Caco-2 (cell line): ENCODE results near the gene LRRC8C. TPM values are rescaled to one million over a fixed set of nuclear protein-coding genes. Genes with fewer than 3 reads are reported as not detected.

Experiments used
- BruUV-seq: library from RNA; stranded (reverse); fragments of 400-500 nt; replicated peaks from 2 replicates; lab custom pipeline; 2021; lab: Mats Ljungman, UMichigan
- CTCF ChIA-PET: fragments of 300-600 bp; sonication (Branson Sonifier 250); formaldehyde crosslinking; loops from one replicate; lab custom pipeline; 2022; ENCODE audit warnings: antibody characterized with exemption; lab: Charles Lee
- POLR2A ChIA-PET: fragments of 300-600 bp; sonication (Branson Sonifier 250); formaldehyde crosslinking; loops from one replicate; lab custom pipeline; 2022; ENCODE audit warnings: antibody characterized with exemption; lab: Charles Lee
- DNase-seq, 2 experiments: peaks; one replicate each; pipeline versions ENCODE4 v3.0.0 to v3.0.0-alpha.2; 2020 to 2022
- H3K27me3 ChIP-seq: replicated peaks from 2 replicates; pipeline ENCODE4 v1.6.0; 2011; ENCODE audit warnings: low read length; ENCODE audit not compliant: control insufficient read depth, insufficient read depth
- H3K36me3 ChIP-seq: 2 replicates; pipeline ENCODE4 v1.5.1; 2011; ENCODE audit warnings: low read length; ENCODE audit not compliant: control insufficient read depth, insufficient read depth
- H3K4me1 ChIP-seq: fragments of 250-450 bp; sonication (Bioruptor Pico); 2 replicates; pipeline ENCODE4 v1.5.1; 2020; ENCODE audit warnings: mild to moderate bottlenecking
- H3K4me3 ChIP-seq: 2 replicates; pipeline ENCODE4 v1.5.1; 2011; ENCODE audit warnings: low read depth, mild to moderate bottlenecking, control low read depth, low read length
- H3K9me3 ChIP-seq: fragments of 250-450 bp; sonication (Bioruptor Pico); 2 replicates; pipeline ENCODE4 v1.5.1; 2020; ENCODE audit warnings: mild to moderate bottlenecking, moderate library complexity
- H3K27ac Mint-ChIP-seq: one replicate; pipeline ENCODE4 v1.8.0; 2022; ENCODE audit warnings: mixed read lengths; ENCODE audit not compliant: unreplicated experiment
- H3K27me3 Mint-ChIP-seq: one replicate; pipeline ENCODE4 v1.8.0; 2022; ENCODE audit warnings: mixed read lengths; ENCODE audit not compliant: insufficient read depth, unreplicated experiment
- H3K36me3 Mint-ChIP-seq: one replicate; pipeline ENCODE4 v1.8.0; 2022; ENCODE audit warnings: mild to moderate bottlenecking, mixed read lengths; ENCODE audit not compliant: insufficient read depth, unreplicated experiment
- H3K4me1 Mint-ChIP-seq: one replicate; pipeline ENCODE4 v1.8.0; 2022; ENCODE audit warnings: low read depth, mixed read lengths; ENCODE audit not compliant: unreplicated experiment
- H3K4me3 Mint-ChIP-seq: one replicate; pipeline ENCODE4 v1.8.0; 2022; ENCODE audit warnings: mild to moderate bottlenecking, moderate library complexity, mixed read lengths; ENCODE audit not compliant: unreplicated experiment
- H3K9me3 Mint-ChIP-seq: one replicate; pipeline ENCODE4 v1.8.0; 2022; ENCODE audit warnings: mixed read lengths; ENCODE audit not compliant: unreplicated experiment
- intact Hi-C: fragments of 100-400 bp; cut with micrococcal nuclease; formaldehyde crosslinking; loops from one replicate; pipeline ENCODE4 v1.10.0; 2022; ENCODE audit not compliant: unreplicated experiment
- total RNA-seq: library from RNA; stranded (reverse); gene quantifications from 2 replicates; pipeline ENCODE4 v1.2.3, GENCODE V29; 2022
- TF ChIP-seq, protein P1 (sequence below), 2 experiments: fragments of 200-600 bp in 1 of 2; IDR thresholded peaks; 1 replicate in 1 of 2; 2 replicates in 1 of 2; pipeline versions ENCODE4 v1.5.1 to v1.8.0; 2011 to 2022; ENCODE audit warnings: antibody characterized with exemption in 1 of 2, control low read depth in 1 of 2, inconsistent platforms in 1 of 2, low read depth in 1 of 2, low read length in 1 of 2, mild to moderate bottlenecking in 1 of 2, moderate library complexity in 1 of 2; ENCODE audit not compliant: insufficient read depth in 1 of 2, severe bottlenecking in 1 of 2, unreplicated experiment in 1 of 2

The LRRC8C gene
- total RNA-seq, 1 experiment from 2014 or later: 0.11 TPM

DNA sequence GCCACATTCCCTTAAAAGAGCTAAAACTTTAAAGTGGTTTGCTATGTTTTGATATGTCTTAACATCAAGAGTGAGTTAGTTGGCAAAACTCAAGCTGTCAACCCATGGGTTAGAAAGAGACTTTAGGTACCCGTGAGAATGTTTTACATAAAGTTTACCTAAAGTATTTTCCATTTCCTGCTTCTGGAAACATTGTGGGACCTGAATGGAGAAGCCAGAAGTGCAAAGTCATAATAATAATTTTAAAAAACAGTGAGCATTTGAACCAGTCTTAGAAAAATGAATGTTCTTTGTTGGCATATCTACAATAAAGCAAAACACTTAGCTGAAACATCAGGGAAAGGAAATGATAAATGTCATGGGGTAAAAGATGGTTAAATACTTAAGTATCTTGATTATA, 34.8 kb downstream of the LRRC8C start:
- H3K27me3 Mint-ChIP-seq: peaks cover 11% of the 10 kb centered on the region
- no peak for DNase-seq
- POLR2A ChIA-PET: no interaction called here
- H3K9me3 ChIP-seq: no peaks in the 10 kb centered on the region
- no peaks in the 10 kb centered on the region for H3K4me1 ChIP-seq
- no peaks in the 10 kb centered on the region for H3K9me3 Mint-ChIP-seq
- no peaks in the 10 kb centered on the region for H3K27me3 ChIP-seq
- no peaks in the 10 kb centered on the region for H3K4me1 Mint-ChIP-seq
- H3K4me3 ChIP-seq: no peak overlapping the region
- no TSS peak for BruUV-seq
- intact Hi-C loops: no loop called here
- TF ChIP-seq, protein P1, sequence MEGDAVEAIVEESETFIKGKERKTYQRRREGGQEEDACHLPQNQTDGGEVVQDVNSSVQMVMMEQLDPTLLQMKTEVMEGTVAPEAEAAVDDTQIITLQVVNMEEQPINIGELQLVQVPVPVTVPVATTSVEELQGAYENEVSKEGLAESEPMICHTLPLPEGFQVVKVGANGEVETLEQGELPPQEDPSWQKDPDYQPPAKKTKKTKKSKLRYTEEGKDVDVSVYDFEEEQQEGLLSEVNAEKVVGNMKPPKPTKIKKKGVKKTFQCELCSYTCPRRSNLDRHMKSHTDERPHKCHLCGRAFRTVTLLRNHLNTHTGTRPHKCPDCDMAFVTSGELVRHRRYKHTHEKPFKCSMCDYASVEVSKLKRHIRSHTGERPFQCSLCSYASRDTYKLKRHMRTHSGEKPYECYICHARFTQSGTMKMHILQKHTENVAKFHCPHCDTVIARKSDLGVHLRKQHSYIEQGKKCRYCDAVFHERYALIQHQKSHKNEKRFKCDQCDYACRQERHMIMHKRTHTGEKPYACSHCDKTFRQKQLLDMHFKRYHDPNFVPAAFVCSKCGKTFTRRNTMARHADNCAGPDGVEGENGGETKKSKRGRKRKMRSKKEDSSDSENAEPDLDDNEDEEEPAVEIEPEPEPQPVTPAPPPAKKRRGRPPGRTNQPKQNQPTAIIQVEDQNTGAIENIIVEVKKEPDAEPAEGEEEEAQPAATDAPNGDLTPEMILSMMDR (IDR thresholded peaks at IDR 0.05; ENCODE audit: insufficient read depth in 1 of 2, low read depth in 1 of 2, low read length in 1 of 2, severe bottlenecking in 1 of 2, unreplicated experiment in 1 of 2): no peak
- H3K27ac Mint-ChIP-seq: no peak overlapping the region
- H3K36me3 Mint-ChIP-seq: no peaks in the 10 kb centered on the region
- H3K4me3 Mint-ChIP-seq: no peak overlapping the region
- no peaks in the 10 kb centered on the region for H3K36me3 ChIP-seq
- CTCF ChIA-PET: no interaction called here

DNA sequence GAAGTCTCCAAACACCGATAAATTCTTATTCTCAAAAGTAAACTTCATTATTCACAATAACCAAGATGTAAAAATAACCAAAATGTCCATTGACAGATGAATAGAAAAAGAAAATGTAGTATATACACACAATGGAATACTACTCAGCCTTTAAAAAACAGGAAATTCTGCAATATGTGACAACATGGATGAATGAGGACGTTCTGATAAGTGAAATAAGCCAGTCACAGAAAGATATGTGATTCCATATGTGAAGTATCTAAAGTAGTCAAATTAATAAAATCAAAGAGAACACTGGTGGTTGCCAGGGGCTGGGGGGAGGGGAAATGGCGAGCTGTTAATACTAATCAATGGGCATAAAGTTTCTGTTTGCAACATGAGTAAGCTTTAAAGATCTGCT, 36.0 kb downstream of the LRRC8C start:
- TF ChIP-seq, protein P1 (IDR thresholded peaks at IDR 0.05; ENCODE audit: insufficient read depth in 1 of 2, low read depth in 1 of 2, low read length in 1 of 2, severe bottlenecking in 1 of 2, unreplicated experiment in 1 of 2): no peak
- H3K27me3 ChIP-seq: no peaks in the 10 kb centered on the region
- Mint-ChIP-seq H3K4me1 (no peaks in the 10 kb centered on the region), H3K9me3 (no peaks in the 10 kb centered on the region), H3K27me3 (peaks cover 16% of the 10 kb centered on the region), H3K4me3 (no peak overlapping the region), H3K27ac (no peak overlapping the region), H3K36me3 (no peaks in the 10 kb centered on the region)
- intact Hi-C loops: no loop called here
- ChIA-PET POLR2A (no interaction called here), CTCF (no interaction called here)
- BruUV-seq: no TSS peak
- no peaks in the 10 kb centered on the region for H3K9me3 ChIP-seq
- H3K4me1 ChIP-seq: no peaks in the 10 kb centered on the region
- no peak for DNase-seq
- no peak overlapping the region for H3K4me3 ChIP-seq
- H3K36me3 ChIP-seq: no peaks in the 10 kb centered on the region

DNA sequence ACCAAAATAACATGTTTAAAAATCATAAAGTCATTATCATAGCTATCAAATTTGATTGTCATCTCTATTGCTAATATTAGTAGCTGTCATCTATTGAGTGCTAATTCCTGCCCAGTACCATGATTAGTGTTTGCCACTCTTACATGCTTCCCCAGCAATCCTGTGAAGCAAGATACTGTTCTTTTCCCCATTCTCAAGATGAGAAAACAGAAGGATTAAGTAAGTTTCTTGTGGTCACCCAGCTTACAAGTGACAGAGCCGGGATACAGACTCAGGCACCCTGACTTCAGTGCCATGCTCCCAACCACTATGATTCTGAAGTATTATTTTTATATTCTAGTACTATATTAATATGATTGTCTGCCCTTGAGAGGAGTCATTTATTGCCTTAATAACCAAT, 36.5 kb downstream of the LRRC8C start:
- POLR2A ChIA-PET: no interaction called here
- CTCF ChIA-PET: no interaction called here
- no peak for DNase-seq

More for the DNA sequence above, 36.5 kb downstream of the LRRC8C start:
- Histone ChIP-seq H3K4me3 (no peak overlapping the region), H3K4me1 (no peaks in the 10 kb centered on the region), H3K27me3 (no peaks in the 10 kb centered on the region), H3K36me3 (no peaks in the 10 kb centered on the region), H3K9me3 (no peaks in the 10 kb centered on the region)
- H3K4me3 Mint-ChIP-seq: no peak overlapping the region
- H3K9me3 Mint-ChIP-seq: no peaks in the 10 kb centered on the region
- H3K27ac Mint-ChIP-seq: no peak overlapping the region
- H3K4me1 Mint-ChIP-seq: no peaks in the 10 kb centered on the region
- TF ChIP-seq, protein P1 (IDR thresholded peaks at IDR 0.05; ENCODE audit: insufficient read depth in 1 of 2, low read depth in 1 of 2, low read length in 1 of 2, severe bottlenecking in 1 of 2, unreplicated experiment in 1 of 2): no peak
- no peaks in the 10 kb centered on the region for H3K36me3 Mint-ChIP-seq
- H3K27me3 Mint-ChIP-seq: peaks cover 16% of the 10 kb centered on the region
- BruUV-seq: no TSS peak
- intact Hi-C loops: no loop called here
